LNCAP (cell line): Measurements from ENCODE around the gene TDP1.

Experiments
- TF ChIP-seq, protein P1 (sequence below): fragments of 450-650 bp; IDR thresholded peaks from 2 replicates; pipeline ENCODE4 v1.5.1; 2017; ENCODE audit warnings: mild to moderate bottlenecking

The TDP1 gene

DNA sequence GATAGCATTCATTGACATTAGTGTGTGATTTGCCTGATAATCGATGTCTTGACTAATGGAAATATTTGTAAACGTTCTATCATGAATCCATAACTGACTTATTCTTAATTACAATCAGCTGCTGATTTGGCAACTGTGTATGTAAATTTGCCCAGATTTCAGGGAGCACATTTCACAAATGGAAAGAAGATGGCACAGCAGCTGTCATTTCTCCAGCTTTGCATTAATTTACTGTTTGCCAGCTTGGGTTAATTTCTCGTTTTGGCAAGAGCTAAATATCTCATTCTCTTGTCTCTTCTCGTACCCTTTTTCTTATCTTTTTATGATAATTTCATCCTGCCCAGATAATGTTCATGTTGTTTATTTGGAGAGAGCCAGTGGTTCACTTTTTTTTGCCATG is 22.9 kb downstream of the TDP1 start:
- TF ChIP-seq, protein P1, sequence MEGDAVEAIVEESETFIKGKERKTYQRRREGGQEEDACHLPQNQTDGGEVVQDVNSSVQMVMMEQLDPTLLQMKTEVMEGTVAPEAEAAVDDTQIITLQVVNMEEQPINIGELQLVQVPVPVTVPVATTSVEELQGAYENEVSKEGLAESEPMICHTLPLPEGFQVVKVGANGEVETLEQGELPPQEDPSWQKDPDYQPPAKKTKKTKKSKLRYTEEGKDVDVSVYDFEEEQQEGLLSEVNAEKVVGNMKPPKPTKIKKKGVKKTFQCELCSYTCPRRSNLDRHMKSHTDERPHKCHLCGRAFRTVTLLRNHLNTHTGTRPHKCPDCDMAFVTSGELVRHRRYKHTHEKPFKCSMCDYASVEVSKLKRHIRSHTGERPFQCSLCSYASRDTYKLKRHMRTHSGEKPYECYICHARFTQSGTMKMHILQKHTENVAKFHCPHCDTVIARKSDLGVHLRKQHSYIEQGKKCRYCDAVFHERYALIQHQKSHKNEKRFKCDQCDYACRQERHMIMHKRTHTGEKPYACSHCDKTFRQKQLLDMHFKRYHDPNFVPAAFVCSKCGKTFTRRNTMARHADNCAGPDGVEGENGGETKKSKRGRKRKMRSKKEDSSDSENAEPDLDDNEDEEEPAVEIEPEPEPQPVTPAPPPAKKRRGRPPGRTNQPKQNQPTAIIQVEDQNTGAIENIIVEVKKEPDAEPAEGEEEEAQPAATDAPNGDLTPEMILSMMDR, result no peak

DNA sequence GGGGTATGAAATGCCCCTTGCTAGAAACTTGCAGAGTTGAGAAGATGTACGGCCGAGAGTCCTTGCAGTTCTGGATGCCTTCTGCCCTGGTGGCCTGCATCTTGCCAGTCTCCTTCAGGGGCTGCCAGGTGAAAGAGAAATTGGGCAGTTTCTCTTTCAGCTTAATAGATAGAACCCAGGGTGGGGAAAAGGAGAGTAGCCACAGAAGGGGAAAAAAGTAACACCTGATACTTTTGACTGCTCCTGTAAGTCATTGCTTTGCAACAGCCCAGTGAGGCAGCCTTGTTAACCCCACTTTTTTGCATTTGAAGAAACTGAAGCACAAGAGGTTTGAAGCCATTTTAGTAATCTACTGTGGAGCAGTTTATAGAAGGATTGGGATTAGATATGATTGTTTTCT is 27.6 kb downstream of the TDP1 start:
- TF ChIP-seq, protein P1, result no peak

DNA sequence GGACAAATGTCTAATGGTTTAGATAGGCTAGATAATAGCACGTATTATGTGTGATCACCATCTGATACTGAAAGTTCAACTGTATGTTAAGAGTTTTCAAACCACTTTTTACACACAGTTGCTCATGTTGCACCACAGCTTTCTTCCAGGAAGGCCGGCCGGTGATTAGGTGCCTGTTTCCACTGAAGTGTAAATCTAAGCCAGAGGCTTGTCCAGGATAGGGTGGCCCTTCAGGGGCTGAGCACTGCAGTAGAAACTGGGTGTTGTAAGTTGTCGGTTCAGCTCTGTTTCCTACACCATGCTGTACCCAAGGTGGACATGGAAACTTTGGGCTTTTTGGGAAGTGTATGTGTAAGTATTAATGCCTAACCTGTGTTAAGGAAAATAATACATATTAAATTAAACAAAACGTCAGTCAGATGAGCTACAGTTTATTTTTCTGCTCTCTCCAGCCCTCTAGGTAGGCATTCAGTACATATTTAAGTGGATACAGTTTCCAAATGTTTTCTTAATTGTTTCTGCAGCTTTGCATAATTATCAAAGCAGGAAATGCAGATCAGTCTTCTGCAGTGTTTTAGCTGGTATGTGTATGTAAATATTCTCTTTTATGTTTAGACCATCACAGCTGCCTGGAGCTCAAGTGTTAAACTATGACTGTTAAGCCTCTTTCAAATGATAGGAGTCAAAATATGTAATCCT is 30.9 kb downstream of the TDP1 start:
- TF ChIP-seq, protein P1, result no peak

DNA sequence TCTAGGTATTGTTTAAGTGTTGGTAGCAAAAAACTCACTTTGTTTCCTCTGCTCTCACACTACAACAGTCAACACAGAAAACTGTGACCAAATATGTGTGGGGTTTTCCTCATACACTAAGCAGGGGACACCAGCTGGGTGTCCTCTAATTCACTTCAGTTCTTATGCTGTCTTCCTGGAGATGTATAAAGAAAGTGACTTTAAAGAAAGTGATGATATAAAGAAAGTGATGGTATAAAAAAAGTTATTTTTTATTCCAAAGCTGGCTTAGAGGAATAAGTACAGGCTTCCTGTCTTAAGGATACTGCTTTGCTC is 31.4 kb downstream of the TDP1 start:
- TF ChIP-seq, protein P1, result no peak

DNA sequence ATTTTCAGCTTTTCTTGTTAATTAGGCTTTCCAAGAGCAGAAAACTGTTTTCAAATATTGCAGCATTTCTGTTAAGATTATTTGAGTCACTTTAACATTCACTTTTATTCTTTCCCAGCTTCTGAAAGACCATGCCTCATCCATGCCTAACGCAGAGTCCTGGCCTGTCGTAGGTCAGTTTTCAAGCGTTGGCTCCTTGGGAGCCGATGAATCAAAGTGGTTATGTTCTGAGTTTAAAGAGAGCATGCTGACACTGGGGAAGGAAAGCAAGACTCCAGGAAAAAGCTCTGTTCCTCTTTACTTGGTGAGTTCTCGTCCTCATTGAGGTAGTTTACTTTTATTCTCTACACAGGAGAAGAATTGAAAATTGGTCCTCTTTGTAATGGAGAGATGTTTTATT is 33.1 kb downstream of the TDP1 start:
- TF ChIP-seq, protein P1, result no peak

DNA sequence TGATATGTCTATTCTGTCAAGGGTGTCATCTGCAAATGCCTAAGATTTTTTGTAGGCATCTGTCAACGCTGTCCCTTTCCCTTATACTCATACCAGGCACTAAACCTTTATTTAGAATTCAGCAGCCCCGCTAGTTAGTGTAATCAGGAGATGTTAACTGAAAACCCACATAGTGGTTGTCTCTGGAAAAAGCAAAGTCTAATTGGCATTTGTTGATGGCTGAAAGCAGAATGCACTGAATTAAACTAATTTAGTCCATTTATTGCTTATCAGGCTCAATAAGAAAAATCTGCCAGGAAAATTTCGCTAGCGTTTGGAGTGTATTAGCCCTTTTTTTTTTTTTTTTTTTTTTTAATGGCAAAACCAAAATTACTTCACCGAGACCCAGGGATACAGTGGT is 34.5 kb downstream of the TDP1 start:
- TF ChIP-seq, protein P1, result no peak

DNA sequence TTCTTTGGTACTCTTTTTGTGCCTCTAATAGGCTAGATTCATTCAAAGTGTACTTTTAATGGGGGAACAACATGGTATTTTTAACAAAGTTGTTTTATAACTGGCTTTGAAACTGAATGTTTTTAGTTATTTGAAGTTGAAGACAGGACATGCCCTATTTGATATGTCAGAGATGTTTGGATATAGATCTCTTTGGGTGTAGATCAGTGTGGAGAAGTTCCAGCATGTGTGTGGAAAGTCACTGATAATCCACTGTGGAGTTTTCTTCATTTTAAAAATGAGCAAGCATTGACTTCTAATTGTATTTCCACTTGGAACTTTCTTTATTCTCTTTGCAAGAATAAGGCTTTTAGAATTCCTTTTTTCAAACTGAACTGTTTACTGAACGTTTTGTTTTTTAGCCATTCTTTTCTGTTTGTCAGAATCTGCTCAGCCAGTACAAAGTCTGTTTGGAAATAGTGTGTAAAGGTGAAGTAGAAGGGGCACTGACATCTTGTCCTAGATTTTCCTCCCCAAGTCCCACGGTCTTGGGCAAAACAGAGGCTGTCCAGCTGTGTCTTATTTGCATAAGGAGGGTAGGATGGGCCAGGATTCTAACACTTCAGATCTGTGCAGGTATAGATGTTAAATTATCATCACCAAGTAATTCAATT is 35.0 kb downstream of the TDP1 start:
- TF ChIP-seq, protein P1, result no peak
